Stimulated activated naive B cell treated with anti-CD40 and anti-IgM and Interleukin-4, amounts not matched to agents 10 μg/mL and 1 μg/mL and 100 μg/mL, for 72 hours (primary cell): Measurements from ENCODE around the gene STIM1.
"Not testable (repeated sequence)": the region's sequence is repeated elsewhere in the genome, so short reads cannot be mapped to it uniquely, and the experiment has no call there.

Source experiments
- ATAC-seq, 2 donors: fragments of 150-1000 bp; cut with Tn5 transposase; replicated peaks; 2 replicates each; pipeline ENCODE4 v1.10.0; 2021; ENCODE audit warnings: moderate library complexity in 1 of 2
- DNase-seq: peaks from one replicate; pipeline ENCODE4 v3.0.0; 2021
- H3K27ac Mint-ChIP-seq: one replicate; pipeline ENCODE4 v1.8.0; 2022; ENCODE audit warnings: mild to moderate bottlenecking, mixed read lengths
- H3K27me3 Mint-ChIP-seq, 2 donors: one replicate each; pipeline ENCODE4 v1.8.0; 2022; ENCODE audit warnings: mixed read lengths in 2 of 2
- H3K36me3 Mint-ChIP-seq, 2 donors: one replicate each; pipeline ENCODE4 v1.8.0; 2022; ENCODE audit warnings: mixed read lengths in 2 of 2, mild to moderate bottlenecking in 1 of 2
- H3K4me1 Mint-ChIP-seq, 2 donors: one replicate each; pipeline ENCODE4 v1.8.0; 2022; ENCODE audit warnings: mixed read lengths in 2 of 2, mild to moderate bottlenecking in 1 of 2
- H3K4me3 Mint-ChIP-seq, 2 donors: one replicate each; pipeline ENCODE4 v1.8.0; 2022; ENCODE audit warnings: mild to moderate bottlenecking in 2 of 2, mixed read lengths in 2 of 2, moderate library complexity in 1 of 2
- H3K9me3 Mint-ChIP-seq, 2 donors: one replicate each; pipeline ENCODE4 v1.8.0; 2022; ENCODE audit warnings: mixed read lengths in 2 of 2, mild to moderate bottlenecking in 1 of 2

Gene STIM1

DNA sequence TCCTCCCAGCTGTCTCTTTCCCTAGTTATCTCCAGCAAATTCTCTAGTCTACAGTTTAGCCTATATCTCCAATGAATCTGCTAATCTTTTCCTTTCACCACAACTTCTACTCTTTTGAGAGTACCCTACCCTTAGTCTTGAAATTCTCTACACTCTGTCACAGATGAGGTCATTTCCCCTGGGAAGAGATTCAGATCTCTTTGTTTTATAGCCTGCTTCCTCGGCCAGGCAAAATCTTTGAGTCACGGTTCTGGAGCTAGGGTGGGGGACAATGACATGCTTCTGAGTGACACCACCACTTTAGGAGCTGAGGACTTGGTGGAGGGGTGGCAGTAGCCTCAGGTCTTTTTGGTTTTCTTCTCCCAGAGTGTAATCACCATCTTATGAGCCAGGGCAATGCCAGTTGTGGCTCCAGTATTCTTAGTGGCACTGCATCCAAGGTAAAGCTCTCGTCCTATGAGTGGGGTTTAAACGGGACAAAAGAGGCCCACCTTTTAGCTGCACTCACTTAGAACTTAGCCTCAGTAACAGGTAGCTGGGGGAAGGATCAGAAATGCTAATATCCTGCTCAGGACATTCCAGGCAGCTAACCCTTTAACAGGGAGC, 140.6 kb downstream of the STIM1 start:
- H3K4me1 Mint-ChIP-seq: peaks cover 20 to 38% of the 10 kb centered on the region in 2 donors
- DNase-seq: no peak
- no peaks in the 10 kb centered on the region for H3K27me3 Mint-ChIP-seq
- H3K27ac Mint-ChIP-seq: peak overlapping the region; percentile 38
- H3K36me3 Mint-ChIP-seq: peaks cover 23 to 33% of the 10 kb centered on the region in 2 donors
- peak in 1 of 2 donors; percentile 46 for ATAC-seq
- peaks cover 12 to 13% of the 10 kb centered on the region in 2 donors for H3K9me3 Mint-ChIP-seq
- no peak overlapping the region for H3K4me3 Mint-ChIP-seq

DNA sequence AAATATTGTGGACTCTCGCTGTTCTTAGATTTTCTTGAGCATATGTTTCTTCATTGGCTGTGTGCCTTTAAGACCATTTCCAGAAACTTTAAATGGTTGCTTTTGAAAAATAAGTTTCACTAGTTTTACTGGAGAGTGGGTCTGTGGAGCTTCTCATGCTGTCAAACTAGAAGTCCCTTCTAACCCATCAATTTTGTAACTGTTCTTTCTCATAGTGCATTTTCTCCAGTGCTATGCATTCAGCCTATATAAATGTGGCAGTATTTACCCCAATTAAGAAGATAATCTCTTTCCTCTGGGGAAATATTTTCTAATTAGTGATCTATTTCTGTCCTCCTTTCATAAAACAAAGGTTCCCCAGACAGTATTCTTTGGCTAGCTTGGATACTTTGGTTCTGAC, 141.2 kb downstream of the STIM1 start:
- H3K4me1 Mint-ChIP-seq: peaks cover 20 to 38% of the 10 kb centered on the region in 2 donors
- no peak for ATAC-seq
- peaks cover 23 to 33% of the 10 kb centered on the region in 2 donors for H3K36me3 Mint-ChIP-seq
- no peaks in the 10 kb centered on the region for H3K27me3 Mint-ChIP-seq
- no peak overlapping the region for H3K27ac Mint-ChIP-seq
- H3K4me3 Mint-ChIP-seq: no peak overlapping the region
- H3K9me3 Mint-ChIP-seq: peaks cover 12 to 13% of the 10 kb centered on the region in 2 donors
- DNase-seq: no peak

DNA sequence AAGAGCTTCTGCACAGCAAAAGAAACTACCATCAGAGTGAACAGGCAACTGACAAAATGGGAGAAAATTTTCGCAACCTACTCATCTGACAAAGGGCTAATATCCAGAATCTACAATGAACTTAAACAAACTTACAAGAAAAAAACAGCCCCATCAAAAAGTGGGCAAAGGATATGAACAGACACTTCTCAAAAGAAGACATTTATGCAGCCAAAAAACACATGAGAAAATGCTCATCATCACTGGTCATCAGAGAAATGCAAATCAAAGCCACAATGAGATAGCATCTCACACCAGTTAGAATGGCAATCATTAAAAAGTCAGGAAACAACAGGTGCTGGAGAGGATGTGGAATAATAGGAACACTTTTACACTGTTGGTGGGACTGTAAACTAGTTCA, 149.3 kb downstream of the STIM1 start:
- H3K36me3 Mint-ChIP-seq, H3K4me3 Mint-ChIP-seq, H3K9me3 Mint-ChIP-seq, ATAC-seq, H3K27me3 Mint-ChIP-seq, H3K27ac Mint-ChIP-seq, DNase-seq: not testable (repeated sequence)
- peaks cover 8 to 19% of the 10 kb centered on the region in 2 donors for H3K4me1 Mint-ChIP-seq

DNA sequence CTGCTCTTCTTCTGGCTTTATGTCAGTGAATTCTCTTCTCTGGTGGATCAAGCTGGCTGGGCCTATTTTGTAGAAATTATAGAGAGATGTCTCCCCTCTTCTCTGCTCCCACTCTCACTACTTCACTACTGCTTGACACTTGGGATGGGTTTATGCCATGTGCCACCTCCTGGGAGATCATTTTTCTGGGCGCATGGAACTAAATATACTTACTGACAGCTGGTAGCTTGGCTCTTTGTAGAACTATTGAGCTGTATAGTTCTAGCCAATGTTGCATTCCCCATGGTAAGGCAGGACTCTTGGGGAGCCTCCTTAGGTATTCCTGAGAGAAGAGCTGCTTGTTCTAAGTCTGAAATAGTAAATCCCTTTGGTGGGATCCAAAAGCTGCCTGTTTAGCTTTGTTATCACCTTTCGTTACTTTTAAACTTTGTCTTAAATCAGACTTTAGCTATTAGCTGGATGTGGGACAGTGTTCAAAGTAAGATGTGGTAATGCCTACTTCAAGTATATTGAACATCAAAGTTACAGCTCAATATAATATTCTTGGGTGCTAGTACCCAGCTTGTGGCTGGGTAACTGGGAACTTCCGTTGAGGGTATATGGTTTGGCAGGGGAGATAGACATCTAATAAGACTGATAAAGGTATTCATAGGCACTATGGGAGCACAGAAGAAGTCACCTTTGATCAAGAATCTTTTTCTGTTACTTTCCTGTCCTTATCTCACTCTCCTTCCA, 151.6 kb downstream of the STIM1 start:
- H3K27ac Mint-ChIP-seq: no peak overlapping the region
- H3K4me3 Mint-ChIP-seq: no peak overlapping the region

DNA sequence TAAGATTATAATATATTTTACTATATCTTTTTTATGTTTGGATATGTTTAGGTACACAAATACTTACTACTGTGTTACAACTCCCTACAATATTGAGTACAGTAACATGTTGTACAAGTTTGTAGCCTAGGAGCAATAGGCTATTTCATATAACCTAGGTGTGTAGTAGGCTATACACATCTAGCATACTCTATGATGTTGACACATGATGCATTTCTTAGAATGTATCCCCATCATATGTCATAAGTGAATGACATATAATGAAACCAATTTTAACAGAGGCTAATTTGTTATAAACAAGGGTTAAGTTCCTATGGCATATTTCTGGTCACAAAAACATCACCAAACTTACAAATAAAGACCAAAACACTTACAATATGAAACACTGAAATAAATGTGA, 152.7 kb downstream of the STIM1 start:
- H3K9me3 Mint-ChIP-seq: peaks cover 0 to 8% of the 10 kb centered on the region in 2 donors
- ATAC-seq (no peak), DNase-seq (no peak)
- H3K36me3 Mint-ChIP-seq: peaks cover 6 to 17% of the 10 kb centered on the region in 2 donors
- peaks cover 18 to 41% of the 10 kb centered on the region in 2 donors for H3K4me1 Mint-ChIP-seq
- H3K27me3 Mint-ChIP-seq: no peaks in the 10 kb centered on the region
- H3K4me3 Mint-ChIP-seq: no peak overlapping the region
- H3K27ac Mint-ChIP-seq: no peak overlapping the region

More for the DNA sequence above, 151.6 kb downstream of the STIM1 start:
- DNase-seq (no peak), ATAC-seq (no peak)
- Mint-ChIP-seq H3K27me3 (no peaks in the 10 kb centered on the region), H3K36me3 (peaks cover 6 to 14% of the 10 kb centered on the region in 2 donors), H3K9me3 (peaks cover 0 to 8% of the 10 kb centered on the region in 2 donors), H3K4me1 (peaks cover 11 to 31% of the 10 kb centered on the region in 2 donors)

DNA sequence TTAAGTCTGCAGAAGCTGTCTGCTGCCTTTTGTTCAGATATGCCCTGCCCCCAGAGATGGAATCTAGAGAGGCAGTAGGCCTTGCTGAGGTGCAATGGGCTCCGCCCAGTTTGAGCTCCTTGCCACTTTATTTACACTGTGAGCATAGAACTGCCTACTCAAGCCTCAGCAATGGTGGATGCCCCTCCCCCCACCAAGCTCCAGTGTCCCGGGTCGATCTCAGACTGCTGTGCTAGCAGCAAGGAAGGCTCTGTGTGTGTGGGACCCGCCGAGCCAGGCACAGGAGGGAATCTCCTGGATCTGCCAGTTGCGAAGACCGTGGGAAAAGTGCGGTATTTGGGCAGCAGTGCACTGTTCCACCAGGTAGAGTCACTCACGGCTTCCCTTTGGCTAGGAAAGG, 161.1 kb downstream of the STIM1 start:
- Mint-ChIP-seq H3K4me1 (peaks cover 31 to 81% of the 10 kb centered on the region in 2 donors), H3K36me3 (peaks cover 12 to 21% of the 10 kb centered on the region in 2 donors)
- not testable (repeated sequence) for H3K9me3 Mint-ChIP-seq, H3K27ac Mint-ChIP-seq, H3K4me3 Mint-ChIP-seq, H3K27me3 Mint-ChIP-seq, ATAC-seq, DNase-seq

DNA sequence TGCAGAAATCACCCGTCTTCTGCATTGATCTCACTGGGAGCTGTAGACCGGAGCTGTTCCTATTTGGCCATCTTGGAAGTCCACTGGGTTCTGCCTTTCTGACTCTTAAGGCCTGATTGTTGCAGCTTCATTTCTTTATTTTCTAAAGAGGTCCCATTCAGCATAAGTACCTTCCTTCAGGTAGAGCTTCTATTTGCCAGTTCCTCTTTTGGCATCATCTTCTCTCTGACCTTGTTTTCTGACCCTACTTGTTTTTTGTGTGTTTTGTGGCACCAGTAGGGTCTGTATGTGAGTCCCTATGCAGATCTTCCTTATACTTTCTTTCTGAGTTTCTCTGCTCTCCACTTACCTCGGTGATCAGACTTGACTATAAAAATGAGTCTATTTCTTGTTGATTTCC, 161.7 kb downstream of the STIM1 start:
- Mint-ChIP-seq H3K9me3 (peaks cover 0 to 4% of the 10 kb centered on the region in 2 donors), H3K4me1 (peaks cover 28 to 80% of the 10 kb centered on the region in 2 donors), H3K4me3 (no peak overlapping the region), H3K36me3 (peaks cover 11 to 20% of the 10 kb centered on the region in 2 donors), H3K27me3 (no peaks in the 10 kb centered on the region), H3K27ac (no peak overlapping the region)
- DNase-seq (no peak), ATAC-seq (no peak)

DNA sequence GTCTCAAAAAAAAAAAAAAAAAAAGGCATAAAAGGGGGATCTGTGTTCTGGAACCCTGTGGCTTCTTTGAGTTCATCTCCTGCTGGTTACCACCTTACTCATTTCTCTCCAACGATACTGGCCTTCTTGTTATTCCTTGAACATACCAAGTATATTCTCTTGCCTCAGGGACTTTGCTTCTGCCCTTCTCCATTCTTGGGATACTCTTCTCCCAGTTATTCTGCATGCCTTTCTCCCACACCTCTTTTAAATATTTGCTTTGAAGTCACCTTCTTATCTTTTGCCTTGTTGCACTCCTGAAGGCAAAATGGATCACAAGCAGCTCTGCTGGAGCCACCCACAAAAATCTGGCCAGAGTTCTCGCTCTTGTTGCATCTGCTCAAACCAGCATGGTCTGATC, 163.2 kb downstream of the STIM1 start:
- no peak overlapping the region for H3K4me3 Mint-ChIP-seq
- DNase-seq: no peak
- no peak overlapping the region for H3K27ac Mint-ChIP-seq
- peaks cover 3 to 6% of the 10 kb centered on the region in 2 donors for H3K9me3 Mint-ChIP-seq
- no peak for ATAC-seq
- H3K36me3 Mint-ChIP-seq: peaks cover 13 to 31% of the 10 kb centered on the region in 2 donors
- peaks cover 24 to 74% of the 10 kb centered on the region in 2 donors for H3K4me1 Mint-ChIP-seq
- H3K27me3 Mint-ChIP-seq: no peaks in the 10 kb centered on the region

DNA sequence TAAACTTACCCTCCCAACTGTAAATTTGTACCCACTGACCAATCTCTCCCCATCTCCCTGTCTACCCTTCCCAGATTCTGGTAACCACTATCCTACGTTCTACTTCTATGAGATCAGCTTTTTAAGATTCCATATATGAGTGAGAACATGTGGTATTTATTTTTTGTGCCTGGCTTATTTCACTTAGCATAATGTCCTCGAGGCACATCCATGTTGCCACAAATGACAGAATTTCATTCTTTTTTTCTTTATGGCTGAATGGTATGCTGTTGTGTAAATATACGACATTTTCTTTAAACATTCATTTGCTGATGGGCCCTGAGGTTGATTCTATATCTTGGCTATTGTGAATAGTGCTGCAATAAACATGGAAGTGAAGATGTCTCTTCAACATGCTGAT, 164.4 kb downstream of the STIM1 start:
- no peak for DNase-seq
- H3K27me3 Mint-ChIP-seq: no peaks in the 10 kb centered on the region
- H3K4me3 Mint-ChIP-seq: no peak overlapping the region
- ATAC-seq: no peak
- peaks cover 18 to 36% of the 10 kb centered on the region in 2 donors for H3K36me3 Mint-ChIP-seq
- H3K9me3 Mint-ChIP-seq: peaks cover 4 to 5% of the 10 kb centered on the region in 2 donors
- H3K27ac Mint-ChIP-seq: no peak overlapping the region
- peaks cover 16 to 62% of the 10 kb centered on the region in 2 donors for H3K4me1 Mint-ChIP-seq

DNA sequence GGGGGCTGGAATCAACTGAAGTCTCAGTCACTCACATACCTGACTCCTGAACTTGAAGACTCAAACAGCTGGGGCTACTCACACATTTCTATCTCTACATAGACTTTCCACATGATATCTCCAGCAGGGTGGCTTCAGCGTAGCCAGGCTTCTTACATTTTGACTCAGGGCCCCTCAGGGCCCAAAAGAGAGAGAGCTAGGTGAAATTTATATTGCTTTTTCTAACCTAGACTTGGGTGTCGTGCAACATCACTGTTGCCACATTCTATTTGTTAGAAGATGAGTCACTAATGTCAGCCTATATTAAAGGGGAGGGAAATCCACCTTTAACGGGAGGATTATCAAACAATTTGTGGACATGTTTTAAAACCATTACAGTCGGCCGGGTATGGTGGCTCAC, 167.2 kb downstream of the STIM1 start:
- Mint-ChIP-seq H3K9me3 (peaks cover 4 to 10% of the 10 kb centered on the region in 2 donors), H3K36me3 (peaks cover 41 to 60% of the 10 kb centered on the region in 2 donors), H3K27ac (no peak overlapping the region), H3K4me1 (peaks cover 6 to 43% of the 10 kb centered on the region in 2 donors), H3K4me3 (no peak overlapping the region), H3K27me3 (no peaks in the 10 kb centered on the region)
- no peak for DNase-seq
- no peak for ATAC-seq

DNA sequence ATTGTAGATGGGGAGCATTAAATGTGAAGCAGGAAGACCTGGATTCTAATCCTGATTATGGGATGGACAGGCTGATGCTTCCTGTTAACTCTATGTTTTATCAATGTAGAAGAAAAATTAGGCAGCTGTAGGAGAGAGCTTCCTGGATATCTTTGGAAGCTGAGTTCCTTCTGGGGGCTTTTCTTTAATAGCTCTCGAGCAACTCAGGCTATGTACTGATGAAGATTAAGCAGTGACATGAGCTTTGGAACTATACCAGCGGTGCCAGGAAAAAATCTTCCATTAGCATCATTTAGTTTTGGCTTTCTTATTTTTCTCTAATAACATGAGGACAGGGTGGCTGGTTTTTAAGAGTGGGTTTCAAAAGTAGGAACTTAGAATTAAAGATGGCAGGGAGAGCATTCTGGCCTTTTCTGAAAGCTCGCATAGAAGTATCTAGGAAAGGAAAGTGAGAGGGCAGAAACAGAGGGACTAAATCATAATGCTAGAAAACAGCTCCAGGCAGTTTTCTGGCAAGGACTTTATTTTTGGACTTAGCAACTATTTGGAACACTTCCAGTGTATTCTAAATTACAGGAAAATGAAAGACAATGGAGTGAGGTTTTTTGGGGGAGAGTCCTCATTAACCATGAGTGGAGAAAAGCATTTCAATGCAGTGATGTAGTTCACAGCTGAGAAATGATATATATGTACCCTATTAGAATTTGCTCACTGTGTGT, 169.9 kb downstream of the STIM1 start:
- Mint-ChIP-seq H3K9me3 (peaks cover 4 to 10% of the 10 kb centered on the region in 2 donors), H3K4me1 (peaks cover 5 to 30% of the 10 kb centered on the region in 2 donors), H3K27ac (no peak overlapping the region), H3K36me3 (peaks cover 41 to 61% of the 10 kb centered on the region in 2 donors), H3K4me3 (no peak overlapping the region), H3K27me3 (no peaks in the 10 kb centered on the region)
- no peak for ATAC-seq
- no peak for DNase-seq

DNA sequence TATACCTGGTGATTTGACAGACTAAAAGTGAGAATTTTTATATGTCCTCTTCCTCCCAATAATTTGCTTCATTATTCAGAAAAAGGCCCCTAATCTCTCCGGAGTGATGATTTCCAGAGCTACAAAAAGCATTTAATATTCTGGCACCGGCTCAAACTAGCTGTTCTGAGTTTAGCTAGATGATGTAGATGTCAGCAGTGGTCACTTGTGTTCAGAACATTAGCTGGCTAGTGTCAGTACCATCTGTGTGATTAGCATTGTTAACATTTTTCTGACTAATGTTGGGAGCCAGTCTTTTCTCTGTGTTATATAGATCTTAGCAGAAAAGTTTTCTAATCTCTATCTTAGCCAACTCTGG, 170.5 kb downstream of the STIM1 start:
- Mint-ChIP-seq H3K4me1 (peaks cover 5 to 25% of the 10 kb centered on the region in 2 donors), H3K27ac (no peak overlapping the region), H3K36me3 (peaks cover 39 to 57% of the 10 kb centered on the region in 2 donors), H3K4me3 (no peak overlapping the region), H3K27me3 (no peaks in the 10 kb centered on the region), H3K9me3 (peaks cover 4 to 10% of the 10 kb centered on the region in 2 donors)
- no peak for ATAC-seq
- DNase-seq: no peak

DNA sequence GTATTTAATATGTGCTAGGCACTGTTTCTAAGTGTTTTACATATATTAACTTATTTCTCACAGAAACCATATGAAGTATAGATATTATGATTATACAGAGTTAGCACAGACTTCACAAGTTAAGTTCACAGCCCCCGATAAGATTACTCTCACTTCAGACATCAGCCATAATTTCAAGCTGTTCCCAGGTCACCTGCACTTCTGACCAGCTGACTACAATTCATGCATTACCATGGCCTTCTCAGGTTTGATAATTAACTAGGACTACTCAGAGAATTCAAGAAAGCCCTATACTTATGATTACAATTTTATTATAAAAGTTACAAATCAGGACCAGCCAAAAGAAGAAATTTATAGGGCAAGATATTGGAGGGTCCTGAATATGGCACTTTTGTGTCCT, 170.9 kb downstream of the STIM1 start:
- Mint-ChIP-seq H3K9me3 (peaks cover 4 to 10% of the 10 kb centered on the region in 2 donors), H3K36me3 (peaks cover 38 to 57% of the 10 kb centered on the region in 2 donors)

DNA sequence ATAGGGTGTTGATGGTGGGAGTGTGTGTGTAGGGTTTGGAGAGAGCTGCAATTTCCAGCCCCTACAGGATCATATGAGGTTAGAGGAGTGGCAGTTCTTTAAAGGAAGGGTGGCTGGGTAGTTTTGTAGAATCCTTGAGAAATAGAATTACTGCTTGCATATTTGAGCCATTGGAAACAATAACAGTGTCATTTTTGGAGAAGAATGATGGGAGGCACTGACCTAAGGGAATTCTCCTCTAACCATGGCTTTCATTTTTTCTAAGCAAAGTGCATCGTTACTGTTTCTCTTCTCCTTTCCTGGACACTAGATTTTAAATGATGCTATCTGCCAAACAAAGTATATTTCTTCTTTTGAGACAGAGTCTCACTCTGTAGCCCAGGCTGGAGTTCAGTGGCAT, 172.3 kb downstream of the STIM1 start:
- H3K9me3 Mint-ChIP-seq: peaks cover 4 to 10% of the 10 kb centered on the region in 2 donors
- peaks cover 40 to 54% of the 10 kb centered on the region in 2 donors for H3K36me3 Mint-ChIP-seq
- no peak overlapping the region for H3K27ac Mint-ChIP-seq
- peaks cover 2 to 10% of the 10 kb centered on the region in 2 donors for H3K4me1 Mint-ChIP-seq
- H3K27me3 Mint-ChIP-seq: no peaks in the 10 kb centered on the region
- no peak for ATAC-seq
- DNase-seq: no peak
- no peak overlapping the region for H3K4me3 Mint-ChIP-seq

More for the DNA sequence above, 170.9 kb downstream of the STIM1 start:
- H3K4me1 Mint-ChIP-seq: peaks cover 5 to 20% of the 10 kb centered on the region in 2 donors
- H3K27me3 Mint-ChIP-seq: no peaks in the 10 kb centered on the region
- no peak for DNase-seq
- no peak overlapping the region for H3K27ac Mint-ChIP-seq
- H3K4me3 Mint-ChIP-seq: no peak overlapping the region
- no peak for ATAC-seq
